ENCODE results near the gene COL27A1.

DNA sequence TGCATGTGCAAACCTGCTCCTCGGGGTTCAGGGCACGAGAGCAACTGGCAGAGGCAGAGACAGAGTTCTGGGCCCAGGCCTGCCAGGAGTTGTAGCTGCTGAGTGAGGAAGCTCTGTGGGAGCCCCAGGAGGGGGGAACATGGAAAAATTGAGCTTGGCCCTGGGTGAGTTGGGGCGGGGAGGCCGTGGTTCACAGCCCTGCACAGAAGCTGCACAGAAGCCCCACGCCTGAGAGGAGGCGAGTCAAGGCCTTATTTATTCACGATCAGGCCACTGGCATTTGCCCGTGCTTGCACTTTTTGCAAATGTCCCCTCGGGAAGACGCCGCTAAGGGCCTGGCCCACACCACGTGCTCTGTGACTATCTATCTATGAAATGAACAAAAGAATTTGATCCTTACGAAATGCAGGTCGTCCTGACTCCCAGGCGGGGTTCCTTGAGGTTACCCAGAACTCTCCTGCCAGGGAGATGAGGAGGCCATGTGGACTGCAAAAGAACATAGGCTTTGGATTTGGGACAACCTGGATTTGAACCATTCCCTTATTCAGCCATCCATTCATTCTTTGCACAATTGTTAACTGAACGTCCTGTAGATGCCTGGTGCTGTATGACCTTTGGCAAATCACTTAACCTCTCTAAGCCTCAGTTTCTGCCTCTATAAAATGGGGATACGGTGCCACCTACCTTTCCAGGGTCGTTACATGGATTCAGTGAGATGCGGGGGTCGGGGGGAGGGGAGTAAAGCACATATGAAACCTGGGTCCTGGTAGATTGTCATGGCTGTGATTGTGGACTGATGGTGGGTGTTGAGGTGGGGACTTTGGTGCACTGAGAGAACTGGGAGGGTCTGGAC, 17.9 kb downstream of the COL27A1 start:
- TF ChIP-seq POLR2AphosphoS5 (IDR thresholded peaks at IDR 0.05; ENCODE audit: low read depth, low read length) (no peak), SIN3A (IDR thresholded peaks at IDR 0.05; ENCODE audit: borderline replicate concordance, insufficient read depth, low read length) (no peak), TAF1 (IDR thresholded peaks at IDR 0.05; ENCODE audit: borderline replicate concordance, insufficient read depth, low read length) (no peak), FOXP2 (optimal IDR thresholded peaks at IDR 0.05; ENCODE audit: borderline replicate concordance, extremely low read depth, extremely low read length, insufficient read depth) (no peak)
- TF ChIP-seq, protein P1, sequence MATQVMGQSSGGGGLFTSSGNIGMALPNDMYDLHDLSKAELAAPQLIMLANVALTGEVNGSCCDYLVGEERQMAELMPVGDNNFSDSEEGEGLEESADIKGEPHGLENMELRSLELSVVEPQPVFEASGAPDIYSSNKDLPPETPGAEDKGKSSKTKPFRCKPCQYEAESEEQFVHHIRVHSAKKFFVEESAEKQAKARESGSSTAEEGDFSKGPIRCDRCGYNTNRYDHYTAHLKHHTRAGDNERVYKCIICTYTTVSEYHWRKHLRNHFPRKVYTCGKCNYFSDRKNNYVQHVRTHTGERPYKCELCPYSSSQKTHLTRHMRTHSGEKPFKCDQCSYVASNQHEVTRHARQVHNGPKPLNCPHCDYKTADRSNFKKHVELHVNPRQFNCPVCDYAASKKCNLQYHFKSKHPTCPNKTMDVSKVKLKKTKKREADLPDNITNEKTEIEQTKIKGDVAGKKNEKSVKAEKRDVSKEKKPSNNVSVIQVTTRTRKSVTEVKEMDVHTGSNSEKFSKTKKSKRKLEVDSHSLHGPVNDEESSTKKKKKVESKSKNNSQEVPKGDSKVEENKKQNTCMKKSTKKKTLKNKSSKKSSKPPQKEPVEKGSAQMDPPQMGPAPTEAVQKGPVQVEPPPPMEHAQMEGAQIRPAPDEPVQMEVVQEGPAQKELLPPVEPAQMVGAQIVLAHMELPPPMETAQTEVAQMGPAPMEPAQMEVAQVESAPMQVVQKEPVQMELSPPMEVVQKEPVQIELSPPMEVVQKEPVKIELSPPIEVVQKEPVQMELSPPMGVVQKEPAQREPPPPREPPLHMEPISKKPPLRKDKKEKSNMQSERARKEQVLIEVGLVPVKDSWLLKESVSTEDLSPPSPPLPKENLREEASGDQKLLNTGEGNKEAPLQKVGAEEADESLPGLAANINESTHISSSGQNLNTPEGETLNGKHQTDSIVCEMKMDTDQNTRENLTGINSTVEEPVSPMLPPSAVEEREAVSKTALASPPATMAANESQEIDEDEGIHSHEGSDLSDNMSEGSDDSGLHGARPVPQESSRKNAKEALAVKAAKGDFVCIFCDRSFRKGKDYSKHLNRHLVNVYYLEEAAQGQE (IDR thresholded peaks at IDR 0.05; ENCODE audit: insufficient read depth in 1 of 2, low read depth in 2 of 2, low read length in 2 of 2): no peak
